Ureter (tissue), 1 donor: ENCODE data around the gene CTNNA3. TPM values are rescaled to one million over a fixed set of nuclear protein-coding genes. Genes with fewer than 3 reads are reported as not detected.
"Not testable (repeated sequence)": the region's sequence is repeated elsewhere in the genome, so short reads cannot be mapped to it uniquely, and the experiment has no call there.

ENCODE experiments used
- DNase-seq: peaks from one replicate; pipeline ENCODE4 v3.0.0-alpha.2; 2020; ENCODE audit warnings: low spot score
- total RNA-seq: library from RNA; stranded (reverse); gene quantifications from one replicate; pipeline ENCODE4 v1.2.4, GENCODE V29; 2023
- donor health status: DM: yes; HTN: yes; CAD: no.

Gene CTNNA3
- total RNA-seq, 1 donor from 2014 or later, result 1.1 TPM

DNA sequence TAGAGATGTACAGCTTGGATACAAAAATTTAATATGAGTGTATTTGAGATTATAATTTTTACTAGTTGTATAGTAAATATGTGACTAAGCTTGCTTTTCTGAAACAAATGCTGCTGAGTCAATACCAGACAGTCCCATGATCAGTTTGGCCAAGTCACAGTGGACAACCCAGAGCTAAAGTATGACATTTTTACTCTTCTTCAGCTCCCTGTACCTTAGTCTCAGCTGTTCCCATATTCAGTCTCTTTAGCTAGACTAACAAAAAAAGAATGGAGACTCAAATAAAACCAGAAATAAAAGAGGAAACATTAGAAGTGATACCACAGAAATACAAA is 189.3 kb downstream of the CTNNA3 start:
- no peak for DNase-seq

DNA sequence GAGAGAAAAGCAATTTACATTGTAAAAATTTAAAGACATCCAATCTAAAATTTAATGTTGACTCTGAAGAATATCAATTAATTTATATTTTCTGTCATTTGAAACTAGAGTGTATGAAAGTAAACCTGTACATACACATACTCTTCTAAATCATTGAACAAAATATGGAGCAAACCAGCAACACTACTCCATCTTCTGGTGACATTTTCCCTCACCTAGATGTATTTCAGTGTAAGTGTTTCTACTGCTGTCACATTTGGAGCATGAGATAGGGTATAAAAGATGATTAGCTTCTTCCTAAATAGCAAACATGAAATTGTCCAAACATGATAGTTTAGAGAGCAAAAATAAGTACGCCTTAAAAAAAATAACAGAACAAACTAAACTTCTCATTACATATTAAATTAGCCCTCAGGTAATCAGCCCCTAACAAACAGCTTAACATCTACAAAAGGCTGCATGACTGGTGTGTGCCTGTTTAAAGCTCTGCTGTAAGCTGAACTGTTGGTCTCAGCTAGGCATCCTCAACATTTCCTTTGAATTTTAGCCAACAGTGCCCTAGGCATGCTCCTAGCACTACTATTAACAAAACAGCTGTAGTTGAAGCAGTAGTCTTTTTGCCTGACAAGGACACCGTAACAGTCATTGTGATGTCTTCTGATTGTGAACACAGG is 189.8 kb downstream of the CTNNA3 start:
- no peak for DNase-seq

DNA sequence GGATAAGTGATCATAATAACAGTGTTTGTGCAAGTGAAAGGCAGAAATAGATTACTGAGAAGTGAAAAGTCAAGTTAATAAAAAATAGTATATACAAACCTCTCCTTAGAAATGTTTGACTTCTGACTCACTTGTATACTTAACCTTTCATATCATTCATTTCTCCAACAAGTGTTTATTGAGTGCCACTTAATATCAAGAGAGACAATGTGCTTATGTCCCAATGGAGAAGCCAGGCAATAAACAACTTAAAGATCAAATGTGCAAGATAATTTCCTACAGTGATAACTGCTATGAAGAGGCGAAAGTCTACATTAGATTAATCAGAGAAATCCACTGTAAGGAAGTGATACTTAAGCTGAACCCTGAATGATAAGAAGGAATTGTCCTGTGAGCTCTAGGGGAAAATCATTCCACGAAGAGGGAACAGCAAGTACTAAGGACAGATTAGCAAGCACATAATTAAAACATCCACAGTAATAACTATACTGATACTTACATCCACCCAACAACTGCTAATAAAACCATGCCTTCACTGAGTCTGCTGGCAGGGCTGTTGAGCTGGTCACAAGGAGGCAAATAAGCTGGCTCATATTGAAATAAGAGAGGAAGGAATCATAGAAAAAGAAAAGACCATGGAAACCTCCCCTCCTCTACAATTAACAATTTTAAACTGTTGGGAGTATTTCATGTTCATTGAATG is 203.5 kb downstream of the CTNNA3 start:
- DNase-seq, result no peak

DNA sequence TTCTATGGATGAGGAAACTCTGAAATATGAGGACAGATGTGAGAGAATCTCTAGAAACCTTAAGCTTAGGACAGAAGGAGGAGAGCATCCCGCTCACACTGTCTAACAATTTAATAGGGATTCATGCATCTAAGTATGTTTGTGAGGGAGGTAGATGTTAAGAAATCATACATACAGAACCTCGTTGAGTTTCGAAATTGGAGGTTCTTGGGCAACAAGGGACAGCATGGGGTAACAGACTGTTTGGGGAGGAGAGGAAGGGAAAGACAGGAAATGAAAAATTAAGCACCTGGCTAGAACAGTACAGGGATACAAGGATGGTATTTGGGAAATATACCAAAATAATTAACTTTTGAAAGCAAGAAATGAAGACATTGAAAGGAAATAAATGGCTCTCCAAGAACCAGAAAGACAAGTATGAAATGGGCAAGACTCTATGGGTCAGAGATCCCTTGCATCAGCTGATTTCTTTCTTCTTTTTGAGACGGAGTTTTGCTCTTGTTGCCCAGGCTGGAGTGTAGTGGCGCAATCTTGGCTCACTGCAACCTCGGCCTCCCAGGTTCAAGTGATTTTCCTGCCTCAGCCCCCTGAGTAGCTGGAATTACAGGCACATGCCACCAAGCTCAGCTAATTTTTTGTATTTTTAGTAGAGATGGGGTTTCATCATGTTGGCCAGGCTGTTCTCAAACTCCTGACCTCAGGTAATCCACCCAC is 207.9 kb downstream of the CTNNA3 start:
- DNase-seq, result no peak

DNA sequence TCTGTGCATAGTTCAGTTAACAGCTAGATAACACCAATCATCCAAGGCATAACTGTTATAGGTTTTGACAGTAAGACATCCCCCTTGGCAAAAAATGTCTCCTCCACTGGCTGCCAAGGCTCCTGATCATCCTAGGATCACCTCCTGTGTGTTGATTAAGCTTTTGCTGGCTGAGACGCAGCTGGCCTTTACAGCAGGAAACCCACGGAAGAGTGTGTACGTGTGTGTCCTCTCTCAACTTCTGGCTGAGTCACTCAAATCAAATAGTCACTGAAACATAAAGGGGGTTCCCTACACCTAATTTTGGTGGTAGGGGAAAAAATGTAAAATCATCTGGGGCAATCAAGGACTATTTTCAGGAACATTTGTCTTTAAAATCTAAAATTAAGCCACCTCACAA is 208.8 kb downstream of the CTNNA3 start:
- no peak for DNase-seq

DNA sequence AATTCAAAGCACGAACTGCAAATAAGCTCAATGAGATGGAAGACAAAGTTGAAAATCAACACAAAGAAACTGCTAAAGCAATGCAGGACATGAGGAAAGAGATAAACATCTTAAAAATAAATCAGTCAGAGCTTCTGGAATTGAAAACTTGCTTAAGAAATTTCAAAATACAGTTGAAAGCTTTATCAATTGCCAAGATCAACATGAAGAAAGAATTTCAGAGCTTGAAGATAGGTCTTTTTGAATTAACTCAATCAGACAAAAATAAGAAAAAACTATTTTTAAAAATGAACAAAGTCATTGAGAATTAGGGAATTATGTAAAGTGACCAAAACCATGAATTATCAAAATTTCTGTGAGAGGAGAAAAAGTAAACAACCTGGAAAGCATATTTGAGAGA is 218.1 kb downstream of the CTNNA3 start:
- DNase-seq, result no peak

DNA sequence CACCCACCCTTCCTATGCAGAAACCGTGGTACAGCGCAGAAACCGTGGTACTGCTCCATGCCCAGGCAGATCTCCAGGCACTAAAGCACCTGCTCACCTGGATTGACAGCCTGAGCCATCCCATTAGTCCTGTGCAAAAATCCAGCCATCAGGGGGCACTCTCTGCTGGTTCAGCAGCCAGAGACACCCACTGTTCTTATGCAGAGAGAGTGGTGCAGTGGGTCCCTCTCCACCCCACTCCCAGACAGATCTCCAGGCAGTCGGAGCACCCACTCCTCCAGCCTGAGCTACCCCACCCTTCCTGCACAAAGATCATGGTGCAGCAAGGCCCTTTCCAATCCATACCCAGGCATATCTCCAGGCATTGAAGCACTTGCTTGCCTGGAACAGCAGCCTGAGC is 219.8 kb downstream of the CTNNA3 start:
- DNase-seq, result no peak

DNA sequence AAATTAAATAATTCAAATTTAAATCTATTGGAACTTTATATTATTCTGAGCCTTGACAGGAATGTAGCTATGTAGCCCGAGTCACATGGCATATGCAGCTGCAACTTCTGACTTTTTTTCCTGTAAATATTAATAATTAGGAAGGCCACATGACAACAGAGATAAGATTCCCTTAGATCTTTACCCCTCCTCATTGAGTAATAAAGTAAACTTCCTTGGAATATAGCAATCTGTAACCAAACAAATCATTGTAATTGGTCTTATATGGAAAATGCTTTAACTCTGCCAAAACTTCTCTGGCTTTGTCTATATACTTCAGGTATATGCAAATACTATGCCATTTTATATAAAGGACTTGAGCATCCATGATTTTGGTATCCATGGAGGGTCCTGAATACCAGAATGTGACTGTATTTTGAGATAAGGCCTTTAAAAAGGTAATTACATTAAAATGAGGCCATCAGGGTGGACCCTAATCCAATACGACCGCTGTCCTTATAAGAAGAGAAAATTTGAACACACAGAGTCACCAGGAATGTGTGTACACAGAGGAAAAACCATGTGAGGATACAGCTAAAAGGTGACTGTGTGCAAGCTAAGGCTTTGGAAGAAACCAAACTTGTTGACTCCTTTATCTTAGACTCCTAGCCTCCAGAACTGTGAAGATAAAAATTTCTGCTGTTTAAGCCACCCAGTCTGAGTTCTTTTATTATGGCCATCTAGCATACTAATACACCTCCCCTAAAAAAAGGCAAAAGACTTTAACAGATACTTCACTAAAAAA is 222.0 kb downstream of the CTNNA3 start:
- DNase-seq, result no peak

DNA sequence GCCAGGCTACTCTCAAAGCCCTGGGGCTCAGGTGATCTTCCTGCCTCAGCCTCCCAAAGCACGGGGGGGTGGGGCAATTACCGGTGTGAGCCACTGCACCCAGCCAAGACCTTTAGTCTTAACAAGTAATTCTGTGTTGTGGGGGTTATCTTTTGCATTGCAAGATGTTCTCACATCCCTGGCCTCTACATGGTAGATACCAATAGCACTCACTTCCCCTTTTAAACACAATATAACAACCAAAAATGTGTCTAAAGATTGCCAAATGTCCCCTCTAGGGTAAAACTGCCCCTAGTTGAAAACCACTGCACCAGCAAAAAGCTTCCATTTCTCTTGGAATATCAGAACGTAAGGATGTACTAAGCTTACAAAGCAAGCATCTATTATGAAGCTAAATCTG is 225.0 kb downstream of the CTNNA3 start:
- DNase-seq, result no peak

DNA sequence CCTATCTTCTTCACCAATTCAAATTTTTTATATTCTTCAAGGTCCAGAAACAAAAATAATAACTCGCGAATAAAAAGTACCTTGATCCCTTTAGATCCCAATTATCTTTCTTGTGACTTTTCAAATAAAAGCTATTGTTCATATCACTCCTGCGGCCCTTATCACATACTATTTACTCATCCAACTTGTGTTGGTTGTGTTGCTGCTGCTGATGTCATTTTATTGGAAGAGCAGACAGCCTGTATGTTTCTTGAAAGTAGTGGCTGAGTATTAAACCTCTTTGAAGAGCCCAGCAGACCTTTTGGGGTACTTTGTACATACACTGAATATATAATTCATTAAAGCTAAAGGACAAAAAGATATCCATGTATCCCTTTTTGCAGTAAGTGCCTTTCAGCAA is 231.7 kb downstream of the CTNNA3 start:
- DNase-seq, result no peak

DNA sequence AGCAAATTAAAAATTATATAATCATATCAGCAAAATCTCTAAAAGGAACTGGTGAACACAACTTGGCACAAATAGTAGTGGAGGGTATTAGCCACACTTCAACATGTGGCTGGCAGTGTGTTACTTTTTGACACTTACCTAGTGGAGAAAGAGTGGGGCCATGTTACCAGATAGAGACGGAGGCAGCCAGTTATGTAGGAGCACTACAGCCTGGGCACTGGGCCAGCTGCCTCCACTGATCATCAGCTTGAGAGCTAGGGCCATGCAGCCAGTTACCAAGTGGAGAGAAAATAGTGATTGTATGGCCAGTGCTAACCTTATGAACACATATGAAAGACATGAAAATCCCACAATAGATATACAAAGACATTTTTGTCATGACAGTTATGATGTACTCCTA is 243.1 kb downstream of the CTNNA3 start:
- DNase-seq, result no peak

DNA sequence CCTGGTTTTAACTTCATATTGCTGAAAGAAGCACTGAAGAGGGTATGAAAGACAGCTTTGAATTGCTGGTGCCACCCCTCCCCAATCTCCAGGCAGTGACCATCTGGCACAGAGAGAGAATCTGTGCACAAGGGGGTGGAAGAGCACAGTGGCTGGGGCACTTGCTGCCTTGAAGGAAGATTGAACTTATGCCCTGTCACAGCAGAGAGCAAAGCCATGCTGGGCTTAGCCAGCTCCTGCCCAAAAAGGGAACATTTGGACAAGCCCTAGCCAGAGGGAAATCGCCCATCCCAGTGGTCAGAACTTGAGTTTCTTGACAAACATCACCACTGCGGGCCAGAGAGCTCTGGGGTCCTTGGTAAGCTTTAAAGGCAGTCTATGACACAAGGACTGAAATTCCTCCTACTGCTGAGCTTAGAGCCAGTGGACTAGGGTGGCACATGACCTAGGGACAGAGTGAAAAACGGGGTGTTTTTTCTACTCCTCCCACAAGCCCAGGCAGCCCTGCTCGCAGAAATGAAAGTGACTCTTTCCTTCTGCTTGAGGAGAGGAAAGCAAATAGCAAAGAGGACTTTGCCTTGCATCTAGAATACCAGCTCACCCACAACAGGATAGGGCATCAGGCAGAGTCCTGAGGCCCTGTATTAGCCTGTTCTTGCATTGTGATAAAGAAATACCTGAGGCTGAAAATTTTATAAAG is 257.2 kb downstream of the CTNNA3 start:
- DNase-seq, result no peak

DNA sequence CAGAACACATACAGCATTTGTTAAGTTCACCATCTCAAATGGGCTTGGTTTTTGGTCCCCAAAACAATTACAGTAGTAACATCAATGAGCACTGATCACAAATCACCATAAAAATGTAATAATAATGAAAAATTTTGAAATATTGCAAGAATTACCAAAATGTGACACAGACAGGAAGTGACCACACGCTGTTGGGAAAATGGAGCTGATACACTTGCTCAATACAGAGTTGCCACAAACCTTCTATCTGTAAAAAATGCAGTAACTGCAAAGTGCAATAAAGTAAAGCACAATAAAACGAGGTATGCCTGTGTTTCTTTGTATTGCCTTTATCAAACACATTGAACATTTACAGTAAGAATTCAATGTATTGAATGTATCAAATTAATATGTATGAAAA is 262.7 kb downstream of the CTNNA3 start:
- DNase-seq, result no peak

DNA sequence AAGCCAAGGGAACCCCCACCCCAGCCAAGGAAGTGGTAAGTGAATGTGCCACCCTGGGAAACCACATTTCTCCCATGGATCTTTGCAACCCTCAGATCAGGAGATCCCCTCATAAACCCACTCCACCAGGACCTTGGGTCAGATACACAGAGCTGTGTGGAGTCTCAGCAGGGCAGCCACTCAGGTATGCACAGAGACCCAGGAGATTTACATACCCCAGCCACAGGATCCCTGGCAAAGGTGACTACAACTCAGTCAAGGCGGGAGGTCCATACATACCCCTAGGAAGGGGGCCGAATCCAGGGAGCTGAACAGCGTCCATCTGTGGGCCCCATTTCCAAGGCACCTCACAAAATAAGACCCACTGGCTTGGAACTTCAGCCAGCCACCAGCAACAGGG is 293.4 kb downstream of the CTNNA3 start:
- DNase-seq, result no peak

DNA sequence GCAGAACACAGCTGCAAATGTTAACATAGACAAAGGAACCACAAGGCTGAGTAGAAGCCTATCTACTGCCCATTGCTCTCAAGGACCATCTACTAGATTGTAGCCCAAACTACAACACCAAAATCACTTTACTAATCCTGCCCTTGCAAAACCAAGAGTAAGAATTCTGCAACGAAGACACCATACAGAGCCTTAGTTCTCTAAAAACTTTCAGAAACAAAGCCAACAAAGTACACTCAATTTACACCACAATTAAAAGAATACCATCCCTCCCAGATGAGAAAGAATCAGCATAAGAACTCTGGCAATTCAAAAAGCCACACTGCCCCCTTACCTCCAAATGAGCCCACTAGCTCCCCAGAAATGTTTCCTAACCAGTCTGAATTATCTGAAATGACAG is 294.3 kb downstream of the CTNNA3 start:
- DNase-seq, result no peak

DNA sequence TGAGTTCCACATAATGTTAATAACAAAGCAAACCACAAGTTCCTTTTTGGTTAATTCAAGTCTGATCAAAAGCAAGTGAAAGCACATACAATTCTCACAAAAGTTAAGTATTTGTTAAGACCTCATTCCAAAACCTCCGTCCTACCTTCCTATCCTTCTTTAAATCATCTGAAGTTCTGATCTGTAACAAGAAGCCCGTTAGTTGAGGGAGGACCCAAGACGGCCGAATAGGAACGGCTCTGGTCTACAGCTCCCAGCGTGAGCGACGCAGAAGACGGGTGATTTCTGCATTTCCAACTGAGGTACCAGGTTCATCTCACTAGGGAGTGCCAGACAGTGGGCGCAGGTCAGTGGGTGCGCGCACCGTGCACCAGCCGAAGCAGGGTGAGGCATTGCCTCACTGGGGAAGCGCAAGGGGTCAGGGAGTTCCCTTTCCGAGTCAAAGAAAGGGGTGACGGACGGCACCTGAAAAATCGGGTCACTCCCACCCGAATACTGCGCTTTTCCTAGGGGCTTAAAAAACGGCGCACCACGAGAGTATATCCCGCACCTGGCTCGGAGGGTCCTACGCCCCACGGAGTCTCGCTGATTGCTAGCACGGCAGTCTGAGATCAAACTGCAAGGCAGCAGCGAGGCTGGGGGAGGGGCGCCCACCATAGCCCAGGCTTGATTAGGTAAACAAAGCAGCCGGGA is 309.0 kb downstream of the CTNNA3 start:
- not testable (repeated sequence) for DNase-seq

DNA sequence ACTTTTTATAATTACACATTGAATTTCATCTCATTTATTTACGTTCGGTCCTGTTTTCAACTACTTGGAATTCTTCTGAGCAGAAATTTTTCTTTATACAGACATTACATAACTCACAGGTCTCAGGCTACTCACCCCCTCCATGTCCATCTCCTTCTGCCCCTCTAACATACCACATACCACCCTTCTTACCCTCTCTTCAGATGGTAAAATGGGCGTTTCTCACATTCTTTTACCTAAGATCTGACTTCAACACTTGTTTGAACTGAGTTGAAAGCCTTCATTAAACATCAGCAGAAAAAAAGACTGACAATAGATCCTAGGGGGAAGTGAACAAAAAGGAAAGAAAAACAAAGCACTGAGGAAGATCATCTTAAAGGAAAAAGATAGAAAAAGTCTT is 309.7 kb downstream of the CTNNA3 start:
- DNase-seq, result no peak

DNA sequence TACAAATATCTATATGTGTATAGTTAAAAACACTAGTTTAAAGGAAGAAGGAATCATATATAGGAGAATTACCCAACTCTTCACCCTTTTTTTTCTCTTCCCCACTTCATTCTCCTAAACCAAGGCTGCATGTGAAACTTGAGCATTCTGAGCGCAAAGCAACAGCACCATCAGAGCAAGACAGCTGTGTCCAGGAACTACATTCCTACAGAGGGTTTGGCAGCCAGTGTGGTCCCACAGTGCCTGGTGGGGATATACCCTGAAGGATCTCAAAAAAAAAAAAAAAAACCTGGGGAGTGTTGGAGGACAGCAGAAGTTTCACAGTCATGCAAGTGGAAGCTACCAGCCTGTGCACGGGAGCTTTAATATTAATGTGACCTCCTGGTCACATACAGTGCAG is 310.4 kb downstream of the CTNNA3 start:
- DNase-seq, result no peak

DNA sequence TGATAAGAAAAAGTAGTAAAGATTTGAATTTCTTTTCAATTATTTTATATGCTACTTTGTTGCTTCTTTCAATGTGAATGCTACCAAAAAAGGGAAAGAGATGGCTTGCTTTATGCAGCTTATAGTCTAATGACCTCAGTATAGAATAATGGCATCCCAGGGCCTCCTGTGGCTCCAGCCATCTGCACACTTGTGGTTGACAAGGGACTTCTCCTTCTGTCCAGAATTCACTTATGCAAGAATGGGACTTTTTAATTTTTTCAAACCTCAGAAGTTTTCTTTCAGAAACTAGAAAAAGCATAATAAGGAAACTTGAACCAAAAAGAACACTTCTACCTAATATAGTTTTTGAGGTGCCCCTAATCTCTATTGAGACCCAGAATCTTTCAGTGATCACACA is 310.9 kb downstream of the CTNNA3 start:
- DNase-seq, result no peak

DNA sequence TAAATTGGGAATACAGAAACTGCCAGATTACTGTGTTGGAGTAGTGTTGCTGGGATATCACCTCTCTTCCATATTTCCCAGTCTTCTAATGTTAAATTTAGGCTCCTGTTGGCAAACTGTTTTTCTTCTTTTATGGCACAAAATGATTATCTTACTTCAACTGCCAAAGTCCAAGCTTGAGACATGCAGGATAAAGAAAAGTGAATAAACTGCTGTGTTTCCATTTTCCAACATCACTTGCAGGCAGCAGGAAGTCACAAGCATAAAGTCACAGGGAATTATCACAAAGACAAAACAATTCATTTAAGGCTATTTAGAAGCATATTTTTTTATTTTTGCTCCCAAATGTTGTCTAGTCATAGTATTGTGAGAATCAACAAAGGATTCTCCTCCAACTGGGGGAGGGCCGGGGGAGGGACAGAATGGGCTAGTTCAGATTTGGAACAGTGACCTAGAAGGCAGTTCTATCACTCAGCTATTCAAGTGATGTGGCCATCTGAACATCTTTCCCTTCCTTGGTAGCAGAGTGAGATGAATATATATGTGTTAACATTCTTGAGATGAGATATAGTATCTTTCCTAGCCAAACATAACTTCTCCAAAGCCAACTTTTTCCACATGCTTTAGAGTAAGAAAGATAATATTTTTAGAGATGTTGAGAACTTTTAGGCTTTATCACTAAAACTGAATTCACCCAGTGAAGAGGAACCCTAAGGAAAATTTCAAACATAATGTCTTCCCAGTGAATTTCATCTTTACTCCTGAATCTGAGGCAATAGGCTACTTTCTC is 364.7 kb downstream of the CTNNA3 start:
- no peak for DNase-seq
